ENCODE data around the gene NPEPL1.
A peak's percentile ranks its signal among the peaks of the same experiment; 100 is the strongest.

NPEPL1 gene

DNA sequence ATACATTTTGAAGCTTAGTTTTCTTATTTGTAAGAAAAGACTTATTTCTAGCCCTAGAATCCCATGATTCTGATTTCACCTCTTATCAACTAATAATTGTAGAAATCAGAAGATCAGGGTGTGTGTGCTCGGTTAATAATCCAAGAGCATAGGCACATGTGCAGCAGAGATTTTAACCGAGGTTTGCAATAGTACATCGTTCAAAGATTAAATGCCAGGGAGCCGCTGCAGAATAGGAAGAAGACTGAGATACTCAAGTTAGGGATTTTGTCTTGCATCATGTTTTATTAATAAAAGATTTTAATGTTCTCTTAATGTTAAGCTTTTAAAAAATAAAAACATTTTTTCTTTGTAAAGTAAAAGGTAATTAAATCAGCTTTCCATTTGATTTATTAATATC is 34.6 kb upstream of the NPEPL1 start:
- DNase-seq (ENCODE audit: low spot score): no peak

DNA sequence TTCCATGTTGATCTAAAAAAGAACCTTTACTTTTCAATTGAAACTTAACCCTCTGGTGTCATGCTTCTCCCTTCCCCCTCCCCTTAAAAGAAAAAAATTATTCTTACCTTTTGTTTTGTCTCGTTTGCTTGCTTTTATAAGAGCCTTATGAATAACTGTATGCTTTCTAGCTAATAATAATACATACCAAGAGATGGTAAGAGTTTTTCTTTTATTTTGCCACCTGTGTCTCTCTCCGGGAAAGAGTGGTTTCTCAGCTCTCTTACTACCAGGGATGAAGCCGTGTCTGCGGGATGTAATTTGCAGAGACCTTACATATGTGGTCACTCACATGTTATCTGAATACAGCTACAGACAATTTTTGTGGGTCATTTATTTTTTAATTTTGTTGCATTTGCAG is 33.8 kb upstream of the NPEPL1 start:
- DNase-seq (ENCODE audit: low spot score): no peak

DNA sequence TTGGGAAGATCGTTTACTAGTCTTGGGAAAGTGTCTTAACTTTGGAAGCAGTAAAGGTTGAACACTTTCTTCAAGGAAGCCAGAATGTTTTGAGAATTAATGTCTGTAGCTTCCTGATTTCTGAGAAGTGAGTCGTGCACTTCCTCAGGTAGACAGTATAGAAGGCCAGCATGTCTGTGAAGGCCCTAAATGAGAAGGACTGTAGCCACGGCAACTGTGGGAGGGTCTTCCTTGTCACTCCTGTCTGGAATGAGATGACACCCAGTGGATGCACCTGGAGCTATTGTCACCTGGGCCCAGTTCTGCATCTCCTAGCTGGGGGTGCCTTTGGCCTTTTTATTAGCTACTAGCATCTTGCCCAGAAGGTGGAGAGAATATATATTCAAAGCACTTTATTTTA is 32.8 kb upstream of the NPEPL1 start:
- DNase-seq (ENCODE audit: low spot score): peak; percentile 59

DNA sequence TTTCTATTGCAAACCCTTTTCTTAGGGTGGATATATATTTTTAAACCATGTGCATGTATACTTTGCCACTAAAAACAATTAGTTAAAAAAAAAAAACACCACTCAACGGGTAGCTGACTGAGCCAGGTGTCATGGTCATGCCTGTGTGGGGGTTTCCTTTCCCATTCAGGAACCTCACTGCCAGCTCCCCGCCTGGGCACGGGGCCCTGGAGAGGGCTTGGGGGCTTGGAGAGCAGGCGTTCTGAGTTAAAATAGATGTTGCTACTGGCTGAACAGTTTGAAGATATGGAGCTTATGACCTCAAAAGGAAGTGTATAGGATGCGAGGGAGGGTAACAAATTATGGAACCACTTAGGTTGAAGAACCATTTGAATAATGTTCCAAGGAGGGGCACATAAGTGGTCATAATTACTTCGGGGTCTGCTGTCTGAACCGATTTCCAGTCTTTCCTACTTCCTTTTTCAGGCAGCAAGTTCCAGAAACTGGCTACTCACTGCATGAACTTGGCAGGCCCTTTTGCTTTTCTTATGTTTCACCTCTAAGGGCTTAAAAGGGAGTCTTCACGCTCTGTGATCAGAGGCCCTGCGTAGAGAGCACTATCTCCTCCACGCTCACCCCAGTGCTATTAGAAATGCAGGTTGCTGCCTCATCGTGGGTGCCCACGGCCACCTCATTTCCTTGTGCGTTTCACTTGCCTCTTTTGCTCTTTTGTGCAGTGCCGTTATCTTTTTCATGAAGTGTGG is 31.6 kb upstream of the NPEPL1 start:
- peak; percentile 51 for DNase-seq (ENCODE audit: low spot score)

DNA sequence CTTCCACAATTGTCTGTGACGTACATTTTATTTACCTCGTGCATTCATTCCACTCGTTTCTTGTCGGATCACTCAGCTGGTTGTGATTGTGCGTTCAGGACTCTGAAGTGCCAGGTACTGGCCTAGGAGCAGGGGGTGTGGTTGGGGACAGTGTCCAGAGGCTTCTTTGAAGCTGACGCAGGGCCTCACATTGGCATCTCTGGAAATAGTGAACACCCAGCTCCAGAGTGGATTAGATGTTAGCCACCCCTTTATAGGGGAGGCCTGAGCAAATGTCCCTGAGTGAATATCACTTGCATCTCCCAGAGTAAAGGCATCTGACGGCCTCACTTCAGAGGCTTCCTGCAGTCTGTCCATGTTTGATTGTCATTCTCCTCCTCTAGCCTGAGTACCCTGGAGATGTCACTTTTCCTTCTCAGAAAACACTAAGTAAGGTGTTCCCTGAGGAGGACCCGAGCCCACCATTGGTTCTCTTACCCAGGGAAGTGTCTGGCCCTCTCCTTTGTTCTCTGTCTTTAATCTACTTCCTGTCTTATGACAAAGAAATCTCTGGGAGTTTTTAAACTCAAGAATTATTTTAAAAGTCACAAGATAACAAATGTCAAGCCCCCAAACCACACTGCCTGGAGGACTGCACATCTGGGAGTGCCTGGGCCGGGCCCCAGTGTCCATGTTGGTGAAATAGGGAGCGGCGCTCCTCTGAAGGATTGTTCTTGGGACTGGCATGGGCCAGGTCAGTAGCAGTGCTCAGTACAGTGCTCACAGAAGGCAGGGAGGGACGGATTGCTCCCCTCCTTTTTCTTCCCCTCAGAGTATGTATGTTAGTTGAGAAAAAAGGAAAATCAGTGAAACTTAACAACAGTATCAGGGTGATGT is 30.8 kb upstream of the NPEPL1 start:
- peak; percentile 14 for DNase-seq (ENCODE audit: low spot score)

DNA sequence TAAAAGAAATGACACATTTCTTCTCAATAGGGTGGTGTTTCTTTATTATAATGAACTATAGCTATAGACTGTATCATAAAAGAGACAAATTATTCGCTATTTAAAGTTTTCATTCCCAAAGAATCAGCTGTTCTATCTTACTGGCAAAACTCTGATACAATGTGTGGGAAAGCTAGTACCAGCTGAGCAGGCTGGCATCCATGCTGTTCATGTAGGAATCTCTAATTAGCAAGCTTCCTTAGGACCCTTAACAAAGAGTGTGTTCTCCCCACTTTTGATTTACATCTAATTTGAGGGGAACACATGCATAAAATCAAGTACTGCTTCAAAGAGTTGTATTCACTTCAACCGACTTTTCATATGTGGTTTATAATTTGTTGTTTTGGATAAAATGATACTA is 28.3 kb upstream of the NPEPL1 start:
- DNase-seq (ENCODE audit: low spot score): no peak

DNA sequence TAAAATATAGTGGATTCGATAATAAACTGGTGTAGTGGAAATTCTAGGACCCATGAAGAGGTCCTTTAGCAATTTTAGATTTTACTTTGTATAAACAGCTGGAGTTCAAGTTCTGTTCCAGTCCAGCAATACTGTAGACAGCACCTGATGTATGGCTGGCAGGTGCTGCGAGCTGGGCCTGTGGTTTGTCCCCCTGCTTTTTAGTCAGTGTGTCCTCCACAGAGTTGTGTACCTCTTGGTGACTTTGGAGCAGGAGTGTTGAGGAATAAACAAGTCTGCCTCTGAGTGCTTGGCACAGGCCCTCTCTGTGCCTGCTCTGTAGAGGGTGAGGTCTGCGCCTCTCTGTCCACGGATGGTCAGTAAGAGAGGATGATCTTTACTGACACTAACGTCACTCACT is 27.7 kb upstream of the NPEPL1 start:
- no peak for DNase-seq (ENCODE audit: low spot score)

DNA sequence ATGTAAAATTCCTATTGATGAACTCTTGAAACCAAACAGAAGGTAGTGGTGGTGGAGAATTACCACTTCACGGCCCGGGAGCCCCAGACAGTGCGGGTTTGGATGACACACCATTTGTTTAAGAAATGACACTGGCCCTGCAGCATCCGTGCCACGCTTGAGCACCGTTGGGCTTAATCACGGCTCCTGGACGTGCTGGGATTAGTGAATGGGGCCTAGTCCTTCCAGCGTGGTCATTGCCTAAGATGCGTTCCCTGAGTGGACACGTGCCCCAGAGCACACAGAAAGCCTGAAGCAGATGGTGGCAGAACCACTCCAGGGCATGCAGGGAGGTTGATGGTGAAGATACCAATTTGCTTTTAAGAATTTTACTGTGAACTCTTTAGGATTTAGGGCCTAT is 27.0 kb upstream of the NPEPL1 start:
- DNase-seq (ENCODE audit: low spot score): no peak

DNA sequence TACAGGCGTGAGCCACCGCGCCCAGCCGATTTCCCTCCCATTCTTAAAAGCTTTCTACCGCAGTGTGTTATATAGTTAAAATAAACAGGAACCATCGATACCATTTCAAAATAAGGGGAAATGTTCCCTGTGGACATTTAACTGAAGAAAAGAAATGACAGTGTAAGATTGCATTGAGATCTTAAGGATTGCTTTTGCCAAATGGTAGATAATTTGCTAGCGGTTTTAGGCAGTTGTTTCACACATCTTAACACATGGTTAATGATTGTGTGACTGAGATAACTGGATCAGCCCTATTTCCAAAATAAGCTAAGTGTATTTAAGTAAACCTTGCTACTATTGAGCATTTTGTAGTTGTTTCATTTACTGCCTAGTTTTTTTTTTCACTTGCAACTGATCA is 25.9 kb upstream of the NPEPL1 start:
- DNase-seq (ENCODE audit: low spot score): no peak

DNA sequence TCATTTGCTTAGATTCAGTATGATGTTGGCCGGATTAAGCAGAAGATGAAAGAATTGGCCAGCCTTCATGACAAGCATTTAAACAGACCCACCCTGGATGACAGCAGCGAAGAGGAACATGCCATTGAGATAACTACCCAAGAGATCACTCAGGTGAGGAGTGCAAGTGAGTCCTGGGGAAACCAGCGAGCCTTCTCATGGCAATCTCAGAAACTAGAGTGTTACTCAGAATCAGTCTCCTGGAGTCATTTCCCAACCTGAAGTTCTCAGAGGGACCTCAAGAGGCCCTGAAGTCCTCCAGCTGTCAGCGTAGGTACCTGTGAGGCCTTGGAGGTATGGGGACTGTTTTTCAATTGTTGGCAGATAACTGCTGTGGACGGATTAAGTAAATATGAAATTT is 24.6 kb upstream of the NPEPL1 start:
- no peak for DNase-seq (ENCODE audit: low spot score)

DNA sequence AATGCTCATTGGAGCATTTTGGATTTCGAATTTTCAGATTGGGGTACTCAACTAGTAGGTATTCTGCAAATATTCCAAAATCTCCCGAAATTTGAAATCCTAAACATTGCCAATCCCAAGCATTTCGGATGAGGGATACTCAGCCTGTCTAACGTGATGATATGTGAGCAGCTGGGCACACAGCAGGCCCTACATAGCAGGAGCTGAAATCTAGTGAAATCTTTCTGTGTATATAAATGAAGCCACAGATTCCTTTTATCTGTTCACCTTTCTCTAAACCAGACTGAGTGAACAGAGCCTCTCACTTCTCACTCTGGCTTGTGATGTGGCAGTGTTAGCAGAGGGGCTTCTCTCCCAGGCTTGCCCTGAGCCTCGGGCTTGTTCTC is 23.7 kb upstream of the NPEPL1 start:
- DNase-seq (ENCODE audit: low spot score): no peak

DNA sequence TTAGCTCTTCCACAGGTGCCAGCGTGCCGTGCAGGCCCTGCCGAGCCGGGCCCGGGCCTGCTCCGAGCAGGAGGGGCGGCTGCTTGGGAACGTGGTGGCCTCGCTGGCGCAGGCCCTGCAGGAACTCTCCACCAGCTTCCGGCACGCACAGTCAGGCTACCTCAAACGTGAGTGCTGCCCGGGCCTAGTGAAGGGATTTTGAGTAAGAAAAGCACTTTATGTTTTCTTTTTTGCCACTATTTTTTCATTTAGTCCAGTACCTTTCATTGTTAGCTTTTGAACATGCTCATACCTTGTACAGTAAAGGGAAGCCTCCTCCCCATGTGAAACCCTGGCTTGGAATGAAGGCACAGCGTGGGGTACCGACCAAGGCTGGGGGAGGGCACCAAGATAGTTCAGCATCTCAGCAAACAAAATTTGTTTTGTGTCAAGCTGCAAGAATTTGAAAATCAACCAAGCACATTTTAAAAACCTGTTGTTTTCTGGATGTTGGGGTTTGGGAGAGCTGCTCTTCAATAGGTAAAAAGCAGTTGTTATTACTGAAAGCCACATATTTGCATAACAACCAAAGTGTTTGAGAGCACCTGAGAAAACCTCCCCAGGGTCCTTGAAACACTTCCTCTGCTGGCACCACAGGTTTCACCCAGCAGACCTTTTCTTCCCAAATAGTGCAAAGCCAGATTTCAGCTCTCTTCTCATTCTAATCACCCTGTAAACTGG is 23.2 kb upstream of the NPEPL1 start:
- DNase-seq (ENCODE audit: low spot score): no peak

DNA sequence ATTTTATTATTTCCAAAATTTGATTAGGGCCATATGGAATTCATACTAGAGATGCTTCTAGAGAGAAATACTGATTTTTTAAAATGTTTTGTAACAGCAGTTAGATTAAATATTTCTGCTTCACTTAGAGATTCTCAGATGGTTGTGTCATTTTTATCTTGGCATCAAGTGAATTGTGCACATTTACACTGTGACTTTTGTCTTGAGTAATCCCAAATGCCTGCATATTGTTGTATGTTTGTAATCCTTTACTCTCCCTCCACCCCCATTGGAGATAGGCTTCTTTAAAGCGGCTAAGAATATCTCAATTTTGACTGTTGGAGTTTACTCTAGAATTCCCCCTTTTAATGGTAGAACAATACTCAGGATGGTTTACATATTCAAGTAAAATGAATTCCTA is 22.5 kb upstream of the NPEPL1 start:
- no peak for DNase-seq (ENCODE audit: low spot score)

DNA sequence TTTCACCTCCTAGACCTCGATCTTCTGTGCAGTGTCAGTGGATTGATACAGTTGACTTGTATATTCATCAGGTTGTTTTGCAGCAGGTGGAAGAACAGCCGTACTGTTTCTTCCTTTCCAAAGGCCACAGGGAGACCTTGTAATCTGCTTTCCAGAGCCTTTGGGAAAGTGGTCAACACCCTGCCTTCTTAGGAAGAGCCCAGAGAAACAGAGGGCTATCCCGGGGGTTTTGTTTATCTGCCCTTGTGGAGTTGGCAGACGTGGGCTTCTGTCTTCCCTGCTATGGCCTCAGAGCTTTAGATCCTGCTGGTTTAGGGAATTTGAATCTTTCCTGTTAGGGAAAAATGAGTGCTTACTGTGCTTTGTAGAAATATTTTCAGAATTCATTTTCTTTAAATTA is 21.9 kb upstream of the NPEPL1 start:
- no peak for DNase-seq (ENCODE audit: low spot score)

DNA sequence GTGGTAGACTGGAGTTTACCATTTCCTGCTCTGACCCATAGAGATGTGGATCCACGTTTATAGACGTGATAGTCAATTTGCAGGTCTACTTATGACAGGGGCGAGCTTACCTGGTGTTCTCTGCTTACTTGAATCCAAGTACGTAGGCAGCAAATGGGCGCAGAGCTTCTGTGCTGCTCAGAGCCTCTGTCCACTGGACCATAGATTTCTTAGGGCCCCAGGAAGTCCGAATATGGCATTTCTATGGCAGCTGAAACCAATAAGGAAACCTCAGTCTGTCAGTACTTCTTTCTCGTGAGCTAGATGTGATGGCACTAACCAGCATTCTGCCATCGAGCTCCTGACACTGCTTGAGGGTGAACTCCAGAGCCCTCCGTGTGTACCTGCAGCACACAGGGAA is 19.5 kb upstream of the NPEPL1 start:
- DNase-seq (ENCODE audit: low spot score): no peak

DNA sequence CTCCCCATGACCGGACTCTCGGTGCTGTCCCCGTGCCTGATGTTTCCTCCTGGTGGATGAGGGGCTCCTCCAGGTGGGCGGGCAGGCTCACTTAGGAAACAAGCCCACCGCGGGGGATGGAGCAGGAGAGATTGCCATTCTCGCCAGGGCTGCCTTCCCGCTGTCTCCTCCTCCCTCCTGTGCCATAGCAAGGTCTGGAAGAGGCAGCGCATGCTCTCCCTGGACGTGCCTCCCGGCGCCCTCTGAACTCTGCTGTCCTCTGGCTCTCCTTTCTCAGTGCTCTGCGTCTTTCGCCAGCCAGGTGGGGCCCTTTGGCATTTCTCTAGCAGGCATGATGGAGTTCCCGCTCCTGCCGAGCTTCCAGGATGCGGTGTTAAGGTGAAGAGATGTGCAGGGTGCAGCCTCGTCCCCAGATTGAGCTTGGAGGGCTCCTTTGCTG is 17.4 kb upstream of the NPEPL1 start:
- no peak for DNase-seq (ENCODE audit: low spot score)

DNA sequence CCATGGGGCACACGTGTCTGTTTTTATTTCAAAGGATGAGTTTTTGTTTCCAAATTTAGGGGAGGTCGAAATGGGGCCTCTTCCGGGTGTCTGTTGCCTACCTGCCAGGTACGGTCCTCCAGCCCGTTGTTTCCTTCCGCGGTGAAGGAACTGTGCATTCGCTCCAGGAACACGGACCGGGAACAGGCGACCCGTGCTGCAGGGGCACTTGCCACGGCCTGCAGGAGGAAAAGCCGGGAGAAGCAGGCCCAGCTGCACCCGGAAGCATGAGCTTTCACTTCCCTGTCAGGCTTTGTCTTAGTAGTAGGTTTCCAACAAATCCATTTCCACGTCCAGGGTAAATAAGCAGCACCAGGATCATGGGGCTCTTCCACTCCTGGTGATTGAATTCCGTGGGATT is 17.0 kb upstream of the NPEPL1 start:
- no peak for DNase-seq (ENCODE audit: low spot score)

DNA sequence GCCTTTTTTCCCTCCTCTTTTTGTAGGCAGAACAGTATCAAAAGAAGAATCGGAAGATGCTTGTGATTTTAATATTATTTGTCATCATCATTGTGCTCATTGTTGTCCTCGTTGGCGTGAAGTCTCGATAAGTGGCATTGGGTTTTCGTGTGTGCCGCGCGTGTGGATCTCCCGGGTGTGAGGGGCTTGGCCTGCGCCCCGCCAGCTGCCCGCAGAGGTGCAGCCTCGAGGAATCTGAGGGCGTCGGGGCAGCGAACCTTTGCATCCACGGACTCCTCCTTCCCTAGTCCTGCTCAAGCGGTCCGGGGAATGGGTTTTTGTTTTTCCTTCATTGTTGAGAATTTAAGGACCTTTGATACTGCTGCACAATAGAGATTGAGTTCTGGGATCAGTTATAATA is 16.4 kb upstream of the NPEPL1 start:
- no peak for DNase-seq (ENCODE audit: low spot score)

DNA sequence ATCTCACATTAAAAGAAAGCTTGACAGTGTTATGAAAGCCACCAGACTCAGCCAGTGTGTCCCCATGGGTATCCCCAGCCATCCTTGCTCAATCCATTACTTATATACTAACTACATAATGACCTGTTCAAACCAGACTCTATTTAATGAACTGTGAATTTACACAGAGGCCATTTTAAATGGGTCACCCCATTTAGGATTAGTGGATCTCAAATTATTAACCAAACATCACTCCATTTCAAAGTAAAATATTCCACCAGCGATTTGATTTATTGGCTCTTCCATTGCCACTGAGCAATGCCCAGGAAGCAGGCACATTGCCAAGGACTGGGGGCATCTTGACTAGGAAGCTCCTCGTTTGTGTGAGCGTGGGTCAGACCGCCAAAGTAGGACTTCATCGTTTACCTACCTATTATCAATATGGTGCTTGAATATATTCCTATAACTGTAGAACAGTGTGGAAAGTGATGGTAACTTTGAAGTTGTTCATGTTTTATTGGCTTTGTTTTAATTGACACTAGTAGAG is 15.5 kb upstream of the NPEPL1 start:
- no peak for DNase-seq (ENCODE audit: low spot score)

DNA sequence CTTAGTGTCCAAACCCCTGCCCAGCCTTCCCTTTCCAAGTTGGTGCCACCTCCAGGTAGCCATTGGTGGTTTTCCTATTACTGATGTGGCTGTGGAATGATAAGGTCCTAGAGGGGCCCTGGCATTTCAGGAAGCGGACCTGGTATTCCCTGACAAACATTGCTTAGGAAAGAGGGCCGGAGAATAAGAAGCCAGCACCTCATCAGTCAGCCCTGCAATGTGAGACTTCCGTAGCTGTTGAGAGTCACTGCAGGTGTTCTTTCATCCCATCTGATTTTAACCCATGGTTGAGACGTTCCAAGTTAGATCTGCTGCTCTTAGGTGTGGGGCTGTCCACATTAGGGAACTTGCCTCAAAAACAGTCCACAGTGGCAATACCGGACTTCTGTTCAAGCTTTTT is 14.8 kb upstream of the NPEPL1 start:
- no peak for DNase-seq (ENCODE audit: low spot score)

DNA sequence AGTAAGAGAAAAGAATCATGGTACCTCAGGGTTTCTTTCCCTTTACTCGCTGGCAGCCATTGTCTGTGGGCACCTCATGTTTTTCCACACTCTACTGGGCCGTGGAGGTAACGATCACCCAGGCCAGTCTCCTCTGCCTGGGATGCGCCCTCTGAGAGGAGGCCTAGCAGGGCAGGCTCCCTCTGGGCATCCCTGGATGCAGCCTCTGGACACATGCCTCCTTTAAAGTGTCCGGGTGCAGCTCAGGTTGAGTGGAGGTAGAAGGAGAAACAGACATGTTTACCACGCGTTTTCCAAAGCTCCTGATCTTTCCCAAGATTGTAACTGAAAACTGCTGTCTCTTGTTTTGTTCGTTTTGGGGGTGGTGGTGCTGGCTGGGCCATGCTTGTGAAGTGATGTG is 13.8 kb upstream of the NPEPL1 start:
- no peak for DNase-seq (ENCODE audit: low spot score)

DNA sequence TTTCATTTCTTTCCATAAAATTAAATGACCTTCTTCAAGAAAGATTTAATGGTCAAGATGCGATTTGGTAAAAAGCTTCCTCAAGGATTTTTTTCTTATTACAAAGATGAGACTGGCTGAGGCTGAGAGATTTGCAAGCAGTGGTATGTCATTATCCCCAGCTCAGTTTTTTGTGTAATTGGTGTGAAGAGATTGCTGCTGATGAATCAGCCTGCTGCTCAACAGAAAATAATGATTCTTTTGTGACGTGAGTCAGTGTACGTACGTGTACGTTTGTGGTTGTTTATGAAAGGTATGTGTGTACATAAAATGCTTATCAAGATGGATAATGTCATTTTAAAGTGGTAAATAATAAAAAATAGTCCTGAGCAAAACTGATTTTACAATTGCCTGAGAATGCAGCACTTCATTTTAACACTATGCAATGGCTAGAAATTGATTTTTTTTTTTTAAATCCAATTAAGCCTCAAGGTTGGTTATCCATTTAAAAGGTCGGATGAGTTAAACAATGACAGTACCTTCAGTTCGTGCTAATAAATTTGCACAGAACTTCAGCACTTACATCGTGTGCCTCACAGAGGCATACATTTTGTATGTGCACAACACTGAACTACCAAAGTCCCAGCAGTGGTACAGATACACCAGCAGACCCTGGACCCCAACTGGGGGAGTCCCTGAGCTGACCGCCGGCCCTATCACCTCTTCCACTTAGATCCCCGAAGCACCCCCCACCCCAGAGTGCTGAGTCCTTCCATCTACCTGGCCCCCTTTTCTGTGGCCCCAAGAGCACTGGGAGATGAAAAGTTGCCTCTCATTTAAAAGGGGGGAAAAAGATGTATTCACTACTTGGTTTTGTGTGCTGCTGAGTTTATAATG is 9.7 kb upstream of the NPEPL1 start:
- DNase-seq (ENCODE audit: low spot score): no peak

All from CD4-positive, alpha-beta T cell treated with Interleukin-2 at 100 ng/mL for 4 hours (primary cell).